CD14-positive monocyte (primary cell): ENCODE measurements around the gene FOXN4. TPM values are rescaled to one million over a fixed set of nuclear protein-coding genes. Genes with fewer than 3 reads are reported as not detected.
"Not testable (repeated sequence)": the region's sequence is repeated elsewhere in the genome, so short reads cannot be mapped to it uniquely, and the experiment has no call there.

Experiments used
- DNase-seq, 3 donors: peaks; one replicate each; pipeline ENCODE4 v3.0.0-alpha.2; 2011 to 2022
- H2AFZ ChIP-seq: 2 replicates; pipeline ENCODE4 v1.6.0; 2012; ENCODE audit warnings: mild to moderate bottlenecking, low read depth, low read length, inconsistent platforms; ENCODE audit not compliant: insufficient read depth, poor library complexity, severe bottlenecking
- H3K27ac ChIP-seq, 2 donors: 1 replicate in 1 of 2; 2 replicates in 1 of 2; pipeline ENCODE4 v1.5.1; 2012 to 2013; ENCODE audit warnings: low read length in 2 of 2, control low read depth in 1 of 2, inconsistent platforms in 1 of 2, low read depth in 1 of 2, mild to moderate bottlenecking in 1 of 2
- H3K27me3 ChIP-seq, 2 donors: one replicate each; pipeline versions ENCODE4 v1.6.0 to v1.6.1; 2011 to 2013; ENCODE audit warnings: low read length in 2 of 2; ENCODE audit not compliant: control insufficient read depth in 2 of 2, insufficient read depth in 2 of 2
- H3K36me3 ChIP-seq, 2 donors: replicated peaks in 1 of 2; 1 replicate in 1 of 2; 2 replicates in 1 of 2; pipeline versions ENCODE4 v1.5.1 to v1.6.1; 2012 to 2013; ENCODE audit warnings: low read length in 2 of 2, control low read depth in 1 of 2, inconsistent platforms in 1 of 2, mild to moderate bottlenecking in 1 of 2; ENCODE audit not compliant: insufficient read depth in 2 of 2, control insufficient read depth in 1 of 2
- H3K4me1 ChIP-seq, 2 donors: 1 replicate in 1 of 2; 2 replicates in 1 of 2; pipeline versions ENCODE4 v1.5.1 to v1.6.1; 2012 to 2013; ENCODE audit warnings: low read length in 2 of 2, control low read depth in 1 of 2, inconsistent platforms in 1 of 2, mild to moderate bottlenecking in 1 of 2, moderate library complexity in 1 of 2; ENCODE audit not compliant: insufficient read depth in 2 of 2, control insufficient read depth in 1 of 2
- H3K4me2 ChIP-seq: replicated peaks from 2 replicates; pipeline ENCODE3; 2012; ENCODE audit warnings: low read length, moderate library complexity, mild to moderate bottlenecking; ENCODE audit not compliant: poor library complexity, severe bottlenecking; ENCODE audit errors: extremely low read depth
- H3K4me3 ChIP-seq, 3 experiments: fragments of 200-600 bp in 1 of 3; sonication (generic) in 1 of 3; replicated peaks in 1 of 3; 1 replicate in 2 of 3; 2 replicates in 1 of 3; pipeline ENCODE4 v1.5.1; 2011 to 2013; ENCODE audit warnings: low read length in 3 of 3, mild to moderate bottlenecking in 3 of 3, control low read depth in 2 of 3, low read depth in 2 of 3, inconsistent platforms in 1 of 3, moderate library complexity in 1 of 3
- H3K79me2 ChIP-seq: 2 replicates; pipeline ENCODE4 v1.6.0; 2012; ENCODE audit warnings: mild to moderate bottlenecking, control low read depth, inconsistent platforms, low read length, moderate library complexity; ENCODE audit not compliant: insufficient read depth
- H3K9ac ChIP-seq: 2 replicates; pipeline ENCODE4 v1.6.0; 2017; ENCODE audit warnings: low read length, mild to moderate bottlenecking; ENCODE audit not compliant: insufficient read depth, poor library complexity, severe bottlenecking
- H3K9me3 ChIP-seq, 2 donors: replicated peaks in 1 of 2; 1 replicate in 1 of 2; 2 replicates in 1 of 2; pipeline versions ENCODE4 v1.5.1 to v1.6.1; 2012 to 2013; ENCODE audit warnings: low read length in 2 of 2, control low read depth in 1 of 2; ENCODE audit not compliant: control insufficient read depth in 1 of 2, insufficient read depth in 1 of 2
- H4K20me1 ChIP-seq: 2 replicates; pipeline ENCODE4 v1.6.0; 2012; ENCODE audit warnings: mild to moderate bottlenecking, low read length, control low read depth, moderate library complexity; ENCODE audit not compliant: insufficient read depth
- H3K27ac Mint-ChIP-seq, 7 donors: one replicate each; pipeline ENCODE4 v1.8.0; 2020; ENCODE audit warnings: mild to moderate bottlenecking in 7 of 7, mixed read lengths in 7 of 7, moderate library complexity in 6 of 7, inconsistent platforms in 2 of 7
- H3K27me3 Mint-ChIP-seq, 3 donors: one replicate each; pipeline ENCODE4 v1.8.0; 2021 to 2022; ENCODE audit warnings: low read depth in 3 of 3, mild to moderate bottlenecking in 3 of 3, mixed read lengths in 3 of 3, moderate library complexity in 3 of 3, inconsistent platforms in 1 of 3
- H3K36me3 Mint-ChIP-seq, 2 donors: one replicate each; pipeline ENCODE4 v1.8.0; 2020; ENCODE audit warnings: mixed read lengths in 2 of 2, inconsistent platforms in 1 of 2, mild to moderate bottlenecking in 1 of 2
- H3K4me1 Mint-ChIP-seq: one replicate; pipeline ENCODE4 v1.8.0; 2020; ENCODE audit warnings: mild to moderate bottlenecking, mixed read lengths
- H3K4me3 Mint-ChIP-seq, 2 donors: one replicate each; pipeline ENCODE4 v1.8.0; 2020; ENCODE audit warnings: mild to moderate bottlenecking in 2 of 2, mixed read lengths in 2 of 2, moderate library complexity in 1 of 2
- H3K9me3 Mint-ChIP-seq, 7 donors: one replicate each; pipeline ENCODE4 v1.8.0; 2020 to 2022; ENCODE audit warnings: mixed read lengths in 7 of 7, mild to moderate bottlenecking in 6 of 7, moderate library complexity in 6 of 7, inconsistent platforms in 2 of 7
- CTCF ChIP-seq: fragments of 200-600 bp; IDR thresholded peaks from one replicate; pipeline ENCODE4 v1.8.0; 2022; ENCODE audit warnings: antibody characterized with exemption, mild to moderate bottlenecking
- WGBS: methylation state at CpG from one replicate; pipeline ENCODE4 v1.1.5; 2013; ENCODE audit warnings: missing lambda C conversion rate; ENCODE audit not compliant: insufficient coverage; 5-methylcytosine and 5-hydroxymethylcytosine counted together
- intact Hi-C, 2 donors: fragments of 100-400 bp; cut with micrococcal nuclease; formaldehyde crosslinking; loops; one replicate each; pipeline versions ENCODE4 v1.15.0 to v1.15.1; 2023
- polyA plus RNA-seq, 3 donors: library from polyadenylated mRNA; depleted of rRNA in 1 of 3; unstranded in 2 of 3; stranded (reverse) in 1 of 3; fragments of 300-500 nt in 2 of 3; fragments of >200 nt in 1 of 3; fragmentation: Illumina TruSeq in 2 of 3; gene quantifications; 1 replicate in 2 of 3; 2 replicates in 1 of 3; pipeline ENCODE4 v1.2.3, GENCODE V29; 2012 to 2021

The FOXN4 gene
- polyA plus RNA-seq, 3 donors, result not detected

GRCh38 chr12:109329686-109330085 is 20.6 kb upstream of the FOXN4 start:
- H3K4me3 Mint-ChIP-seq, result no peak overlapping the region
- Histone ChIP-seq H3K27ac (no peak overlapping the region), H3K9ac (no peak overlapping the region), H3K36me3 (no peaks in the 10 kb centered on the region), H3K27me3 (no peaks in the 10 kb centered on the region), H3K4me1 (no peaks in the 10 kb centered on the region), H4K20me1 (no peaks in the 10 kb centered on the region), H3K4me3 (no peak overlapping the region), H3K9me3 (no peaks in the 10 kb centered on the region), H3K79me2 (no peaks in the 10 kb centered on the region), H3K4me2 (no peak overlapping the region), H2AFZ (no peak overlapping the region)
- H3K27ac Mint-ChIP-seq, result no peak overlapping the region
- peaks cover 3% of the 10 kb centered on the region for H3K4me1 Mint-ChIP-seq
- WGBS, result 85% methylated on average over 4 of the region's 7 CpGs
- intact Hi-C loops, result no loop called here
- peaks cover 8% of the 10 kb centered on the region in 3 donors for H3K27me3 Mint-ChIP-seq
- H3K36me3 Mint-ChIP-seq, result no peaks in the 10 kb centered on the region
- TF ChIP-seq CTCF, result no peak
- DNase-seq, result no peak
- H3K9me3 Mint-ChIP-seq, result peaks cover 0 to 3% (median 0%) of the 10 kb centered on the region in 7 donors

- H3K79me2 ChIP-seq, result no peaks in the 10 kb centered on the region
- no peak overlapping the region for H3K9ac ChIP-seq
- H2AFZ ChIP-seq, result no peak overlapping the region
- no peak overlapping the region for H3K4me3 ChIP-seq
- DNase-seq, result no peak
- no peaks in the 10 kb centered on the region for H3K4me1 ChIP-seq
- H3K9me3 ChIP-seq, result no peaks in the 10 kb centered on the region
- H3K4me1 Mint-ChIP-seq, result peaks cover 3% of the 10 kb centered on the region
- no peak overlapping the region for H3K27ac Mint-ChIP-seq
- H3K36me3 ChIP-seq, result no peaks in the 10 kb centered on the region
- no peak for TF ChIP-seq CTCF
- peaks cover 0 to 2% (median 0%) of the 10 kb centered on the region in 7 donors for H3K9me3 Mint-ChIP-seq
- no peaks in the 10 kb centered on the region for H4K20me1 ChIP-seq
- peaks cover 8 to 9% (median 8%) of the 10 kb centered on the region in 3 donors for H3K27me3 Mint-ChIP-seq
- H3K27me3 ChIP-seq, result no peaks in the 10 kb centered on the region
- intact Hi-C loops, result no loop called here
- no peak overlapping the region for H3K4me2 ChIP-seq
- no peak overlapping the region for H3K27ac ChIP-seq
- no peak overlapping the region for H3K4me3 Mint-ChIP-seq
- WGBS, result 83% methylated on average over 1 of the region's 3 CpGs
- H3K36me3 Mint-ChIP-seq, result no peaks in the 10 kb centered on the region
These were observed 19.9 kb upstream of the FOXN4 start for GRCh38 chr12:109329003-109329402.

GRCh38 chr12:109321294-109321693 is 12.2 kb upstream of the FOXN4 start:
- peaks cover 12 to 14% of the 10 kb centered on the region in 2 donors for H3K27me3 ChIP-seq
- H3K27ac Mint-ChIP-seq, H3K4me3 ChIP-seq, H2AFZ ChIP-seq, H3K4me3 Mint-ChIP-seq, H3K9me3 ChIP-seq, H3K4me1 ChIP-seq, H4K20me1 ChIP-seq, H3K79me2 ChIP-seq, H3K9ac ChIP-seq, H3K36me3 Mint-ChIP-seq, H3K4me2 ChIP-seq, H3K36me3 ChIP-seq, H3K27ac ChIP-seq, intact Hi-C loops, H3K4me1 Mint-ChIP-seq, DNase-seq, H3K9me3 Mint-ChIP-seq: not testable (repeated sequence)
- peaks cover 11 to 33% (median 22%) of the 10 kb centered on the region in 3 donors for H3K27me3 Mint-ChIP-seq
- 93% methylated on average over 5 of the region's 8 CpGs for WGBS
